ENCODE data around the gene CUBN. TPM values are rescaled to one million over a fixed set of nuclear protein-coding genes. Genes with fewer than 3 reads are reported as not detected.

Gene CUBN
- total and polyA plus RNA-seq, 8 donors = 0.28 to 1.3 (median 0.66) TPM

GRCh38 chr10:16938952-16939351, 190.7 kb downstream of the CUBN start:
- ATAC-seq (no peak), DNase-seq (no peak), FAIRE-seq (no peak)
- H3K36me3 ChIP-seq = no peaks in the 10 kb centered on the region
- no peak for TF ChIP-seq CTCF (IDR thresholded peaks at IDR 0.05)
- H3K27me3 ChIP-seq = no peaks in the 10 kb centered on the region
- WGBS, 2 donors = 62 to 63% methylated on average over 3 of the region's 3 CpGs
- intact Hi-C loops (cut with DNase I) = no loop called here
- no peak overlapping the region for H3K4me3 ChIP-seq
- no peak overlapping the region for H3K27ac ChIP-seq
- no peaks in the 10 kb centered on the region for H3K4me1 ChIP-seq
- H3K9me3 ChIP-seq = no peaks in the 10 kb centered on the region

GRCh38 chr10:16934461-16934860, 195.2 kb downstream of the CUBN start:
- Histone ChIP-seq H3K4me1 (no peaks in the 10 kb centered on the region), H3K27ac (no peak overlapping the region), H3K27me3 (no peaks in the 10 kb centered on the region), H3K36me3 (no peaks in the 10 kb centered on the region), H3K4me3 (no peak overlapping the region), H3K9me3 (no peaks in the 10 kb centered on the region)
- intact Hi-C loops (cut with DNase I) = no loop called here
- ATAC-seq (no peak), DNase-seq (no peak), FAIRE-seq (no peak)
- WGBS, 2 donors = 84 to 96% methylated on average over 2 of the region's 2 CpGs
- no peak for TF ChIP-seq CTCF (IDR thresholded peaks at IDR 0.05)

- no peak for TF ChIP-seq CTCF (IDR thresholded peaks at IDR 0.05)
- no peak for FAIRE-seq
- Histone ChIP-seq H3K9me3 (no peaks in the 10 kb centered on the region), H3K36me3 (no peaks in the 10 kb centered on the region), H3K4me3 (no peak overlapping the region), H3K27me3 (no peaks in the 10 kb centered on the region), H3K27ac (no peak overlapping the region), H3K4me1 (no peaks in the 10 kb centered on the region)
- ATAC-seq = no peak
- intact Hi-C loops (cut with DNase I) = no loop called here
- WGBS, 2 donors = 80 to 83% methylated on average over 4 of the region's 4 CpGs
- DNase-seq = no peak
These were observed 195.8 kb downstream of the CUBN start for GRCh38 chr10:16933783-16934182.

DNA sequence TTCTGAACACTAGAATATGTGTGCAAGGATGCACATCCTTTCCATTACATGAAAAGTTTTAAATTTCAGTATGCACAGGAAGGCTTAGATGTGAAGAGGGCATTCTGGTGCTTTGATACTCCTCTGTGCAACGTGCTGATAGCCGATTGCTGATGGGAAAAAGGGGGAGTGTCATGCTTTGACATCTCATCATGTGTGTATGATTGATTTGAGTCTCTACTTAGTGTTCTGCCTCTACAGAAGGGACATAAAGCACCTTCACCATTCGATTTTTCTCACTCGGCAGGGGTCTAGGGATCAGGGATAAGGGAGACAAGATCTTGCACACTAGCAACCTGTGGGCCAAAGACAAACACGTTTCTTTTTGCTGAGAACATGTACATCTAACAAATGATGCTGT, 197.7 kb downstream of the CUBN start:
- intact Hi-C loops (cut with DNase I) = no loop called here
- DNase-seq (no peak), FAIRE-seq (no peak), ATAC-seq (no peak)
- H3K9me3 ChIP-seq = no peaks in the 10 kb centered on the region
- no peak overlapping the region for H3K27ac ChIP-seq
- TF ChIP-seq CTCF (IDR thresholded peaks at IDR 0.05) = no peak
- H3K4me3 ChIP-seq = no peak overlapping the region
- no peaks in the 10 kb centered on the region for H3K27me3 ChIP-seq
- no peaks in the 10 kb centered on the region for H3K36me3 ChIP-seq
- no peaks in the 10 kb centered on the region for H3K4me1 ChIP-seq
- WGBS, 2 donors = 64 to 74% methylated on average over 5 of the region's 5 CpGs

DNA sequence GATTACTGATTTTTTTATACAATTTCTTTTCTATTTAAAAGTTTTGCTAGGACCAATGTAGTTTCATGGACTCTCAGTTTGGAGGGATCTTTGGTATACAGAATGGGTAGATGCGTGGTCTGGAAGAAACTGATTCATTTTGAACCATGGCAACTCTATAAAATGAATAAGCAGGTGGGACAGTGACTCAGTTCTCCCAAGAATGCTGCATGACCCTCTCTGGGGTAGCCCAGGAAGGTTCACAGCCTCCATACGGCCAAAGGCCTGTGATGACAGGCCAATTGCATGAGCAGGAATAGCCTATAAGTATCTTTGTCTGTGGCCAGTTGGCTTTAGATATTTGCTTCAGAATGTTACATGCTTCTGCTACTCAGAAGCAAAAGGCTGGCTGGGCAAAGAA, 199.1 kb downstream of the CUBN start:
- Histone ChIP-seq H3K27ac (no peak overlapping the region), H3K9me3 (no peaks in the 10 kb centered on the region), H3K27me3 (no peaks in the 10 kb centered on the region), H3K4me1 (no peaks in the 10 kb centered on the region), H3K4me3 (no peak overlapping the region), H3K36me3 (no peaks in the 10 kb centered on the region)
- 91 to 92% methylated on average over 2 of the region's 2 CpGs for WGBS, 2 donors
- no peak for ATAC-seq
- no peak for TF ChIP-seq CTCF (IDR thresholded peaks at IDR 0.05)
- DNase-seq = no peak
- no peak for FAIRE-seq
- intact Hi-C loops (cut with DNase I) = no loop called here

Measured in pancreas (tissue), 10 donors.